Smooth muscle cell (in vitro differentiated cells): ENCODE data around the gene PTPRC. TPM values are rescaled to one million over a fixed set of nuclear protein-coding genes. Genes with fewer than 3 reads are reported as not detected.

ENCODE experiments used
- DNase-seq: peaks from one replicate; lab custom pipeline; 2025; ENCODE audit not compliant: unreplicated experiment; lab: John Stamatoyannopoulos, UW
- H2AFZ ChIP-seq: fragments of 200-600 bp; sonication (generic); 2 replicates; pipeline ENCODE4 v1.6.0; 2016; ENCODE audit warnings: antibody characterized with exemption, low read depth, mild to moderate bottlenecking
- H3F3A ChIP-seq: fragments of 200-600 bp; sonication (generic); 2 replicates; pipeline ENCODE4 v1.6.0; 2017; ENCODE audit warnings: antibody characterized with exemption, low read depth
- H3K27ac ChIP-seq: fragments of 200-600 bp; sonication (generic); 2 replicates; pipeline ENCODE4 v1.5.1; 2016; ENCODE audit warnings: low read depth, mild to moderate bottlenecking
- H3K27me3 ChIP-seq: fragments of 200-600 bp; sonication (generic); 2 replicates; pipeline ENCODE4 v1.6.1; 2016; ENCODE audit warnings: low read depth, mild to moderate bottlenecking
- H3K36me3 ChIP-seq: fragments of 200-600 bp; sonication (generic); 2 replicates; pipeline ENCODE4 v1.5.1; 2016; ENCODE audit warnings: low read depth
- H3K4me1 ChIP-seq: fragments of 200-600 bp; sonication (generic); 2 replicates; pipeline ENCODE4 v1.5.1; 2016; ENCODE audit warnings: low read depth
- H3K4me2 ChIP-seq: fragments of 200-600 bp; sonication (generic); 2 replicates; pipeline ENCODE4 v1.6.0; 2016; ENCODE audit warnings: mild to moderate bottlenecking
- H3K4me3 ChIP-seq: fragments of 200-600 bp; sonication (generic); 2 replicates; pipeline ENCODE4 v1.5.1; 2016; ENCODE audit warnings: mild to moderate bottlenecking
- H3K79me2 ChIP-seq: fragments of 200-600 bp; sonication (generic); 2 replicates; pipeline ENCODE4 v1.6.0; 2016; ENCODE audit warnings: low read depth, mild to moderate bottlenecking
- H3K9ac ChIP-seq: fragments of 200-600 bp; sonication (generic); 2 replicates; pipeline ENCODE4 v1.6.0; 2016; ENCODE audit warnings: low read depth
- H3K9me3 ChIP-seq: fragments of 200-600 bp; sonication (generic); replicated peaks from 2 replicates; pipeline ENCODE4 v1.5.1; 2016; ENCODE audit warnings: low read depth
- H4K20me1 ChIP-seq: fragments of 200-600 bp; sonication (generic); 2 replicates; pipeline ENCODE4 v1.6.0; 2016; ENCODE audit warnings: low read depth
- WGBS: methylation state at CpG from one replicate; pipeline ENCODE4 v1.1.7; 2016; ENCODE audit warnings: low lambda C conversion rate; 5-methylcytosine and 5-hydroxymethylcytosine counted together
- polyA plus RNA-seq: library from polyadenylated mRNA; unstranded; fragments of >200 nt; fragmentation: Nextera tagmentation; extraction: Ambion mirVana; gene quantifications from 2 replicates; pipeline ENCODE4 v1.2.1, GENCODE V29; 2016
- total RNA-seq: library from RNA; depleted of rRNA; stranded (reverse); fragments of >200 nt; gene quantifications from 2 replicates; pipeline ENCODE4 v1.2.3, GENCODE V29; 2014
- TF ChIP-seq, protein P1 (sequence below): fragments of 200-600 bp; sonication (generic); IDR thresholded peaks from 2 replicates; pipeline ENCODE4 v1.5.1; 2017; ENCODE audit warnings: borderline replicate concordance, mild to moderate bottlenecking, antibody characterized with exemption; ENCODE audit not compliant: insufficient read depth, poor library complexity, severe bottlenecking

The PTPRC gene
- total and polyA plus RNA-seq, 2 experiments from 2014 or later = 0.04 TPM; not detected in 1

DNA sequence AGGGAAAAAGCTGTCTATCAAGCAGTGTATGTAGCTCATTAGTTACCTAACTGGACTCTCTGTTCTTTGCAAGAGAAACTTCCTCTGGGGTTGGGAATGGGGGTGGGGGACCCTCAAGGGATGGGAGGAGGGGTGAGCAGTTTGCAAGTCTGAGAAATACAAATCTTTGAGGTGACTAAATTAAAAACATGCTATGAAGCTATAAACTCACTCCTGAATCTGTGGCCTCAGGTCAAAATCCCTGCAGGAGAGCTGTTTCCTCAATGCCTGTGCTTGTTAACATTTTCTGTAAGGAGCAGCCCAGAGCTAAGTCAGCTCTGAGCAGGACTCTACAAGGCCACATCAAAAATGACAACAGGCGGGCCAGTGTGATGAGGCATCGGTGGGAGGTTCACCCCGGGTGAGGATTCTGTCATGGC, 32.8 kb upstream of the PTPRC start:
- H3K36me3 ChIP-seq = no peaks in the 10 kb centered on the region
- H3F3A ChIP-seq = no peaks in the 10 kb centered on the region
- no peak overlapping the region for H3K4me2 ChIP-seq
- no peak overlapping the region for H3K9ac ChIP-seq
- peaks cover 5% of the 10 kb centered on the region for H3K4me1 ChIP-seq
- no peak overlapping the region for H3K27ac ChIP-seq
- H3K79me2 ChIP-seq = no peaks in the 10 kb centered on the region
- no peaks in the 10 kb centered on the region for H3K27me3 ChIP-seq
- WGBS = 76% methylated on average over 3 of the region's 3 CpGs
- H4K20me1 ChIP-seq = no peaks in the 10 kb centered on the region
- TF ChIP-seq, protein P1, sequence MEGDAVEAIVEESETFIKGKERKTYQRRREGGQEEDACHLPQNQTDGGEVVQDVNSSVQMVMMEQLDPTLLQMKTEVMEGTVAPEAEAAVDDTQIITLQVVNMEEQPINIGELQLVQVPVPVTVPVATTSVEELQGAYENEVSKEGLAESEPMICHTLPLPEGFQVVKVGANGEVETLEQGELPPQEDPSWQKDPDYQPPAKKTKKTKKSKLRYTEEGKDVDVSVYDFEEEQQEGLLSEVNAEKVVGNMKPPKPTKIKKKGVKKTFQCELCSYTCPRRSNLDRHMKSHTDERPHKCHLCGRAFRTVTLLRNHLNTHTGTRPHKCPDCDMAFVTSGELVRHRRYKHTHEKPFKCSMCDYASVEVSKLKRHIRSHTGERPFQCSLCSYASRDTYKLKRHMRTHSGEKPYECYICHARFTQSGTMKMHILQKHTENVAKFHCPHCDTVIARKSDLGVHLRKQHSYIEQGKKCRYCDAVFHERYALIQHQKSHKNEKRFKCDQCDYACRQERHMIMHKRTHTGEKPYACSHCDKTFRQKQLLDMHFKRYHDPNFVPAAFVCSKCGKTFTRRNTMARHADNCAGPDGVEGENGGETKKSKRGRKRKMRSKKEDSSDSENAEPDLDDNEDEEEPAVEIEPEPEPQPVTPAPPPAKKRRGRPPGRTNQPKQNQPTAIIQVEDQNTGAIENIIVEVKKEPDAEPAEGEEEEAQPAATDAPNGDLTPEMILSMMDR = no peak
- H2AFZ ChIP-seq = peak overlapping the region; percentile 42
- H3K4me3 ChIP-seq = no peak overlapping the region
- no peaks in the 10 kb centered on the region for H3K9me3 ChIP-seq
- DNase-seq = no peak

DNA sequence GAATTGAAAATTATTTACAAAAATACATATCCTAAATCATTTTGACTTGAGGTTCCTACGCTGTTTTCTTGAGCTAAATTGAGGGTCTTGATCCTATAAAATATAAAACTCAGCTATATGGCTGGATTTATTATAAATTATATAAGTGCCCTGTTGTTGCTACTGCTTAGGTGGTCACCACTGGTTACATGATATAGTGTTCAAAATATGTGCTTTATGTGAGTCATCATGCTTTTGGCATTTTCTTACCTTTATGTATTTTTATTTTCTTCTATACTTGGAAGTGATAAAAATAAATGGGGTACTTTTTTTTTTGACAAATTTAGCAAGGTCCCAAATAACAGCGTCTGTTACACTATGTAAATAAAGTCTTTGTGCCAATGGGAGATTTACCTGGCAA, 31.1 kb upstream of the PTPRC start:
- Histone ChIP-seq H3K4me3 (no peak overlapping the region), H3K79me2 (no peaks in the 10 kb centered on the region), H3K9ac (no peak overlapping the region), H3K36me3 (no peaks in the 10 kb centered on the region), H3F3A (no peaks in the 10 kb centered on the region), H2AFZ (no peak overlapping the region), H3K4me1 (peaks cover 5% of the 10 kb centered on the region), H3K4me2 (no peak overlapping the region), H3K27me3 (no peaks in the 10 kb centered on the region), H3K9me3 (no peaks in the 10 kb centered on the region), H3K27ac (no peak overlapping the region), H4K20me1 (no peaks in the 10 kb centered on the region)
- WGBS = 97% methylated on average over 2 of the region's 2 CpGs
- no peak for DNase-seq
- TF ChIP-seq, protein P1 = no peak

DNA sequence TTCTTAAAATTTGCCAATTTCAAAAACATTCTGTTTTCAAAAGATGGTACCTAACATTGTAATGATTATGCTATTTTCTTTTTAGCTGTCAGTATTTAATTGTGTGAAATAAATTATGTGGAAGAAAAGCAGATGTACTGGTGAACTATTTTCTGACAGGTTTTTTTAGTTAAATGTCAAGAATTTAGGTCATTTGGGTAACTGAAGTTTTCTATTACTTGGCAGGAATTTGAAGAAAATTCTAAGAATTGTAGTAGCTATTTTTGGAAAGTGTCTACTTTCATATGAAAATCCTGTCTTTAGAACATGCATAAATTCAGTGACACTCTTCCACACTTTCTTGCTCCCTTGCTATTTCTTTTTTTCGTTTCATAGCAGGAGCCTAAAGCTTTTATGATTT, 28.5 kb upstream of the PTPRC start:
- Histone ChIP-seq H3K79me2 (no peaks in the 10 kb centered on the region), H3K4me3 (no peak overlapping the region), H3F3A (no peaks in the 10 kb centered on the region), H2AFZ (no peak overlapping the region), H3K4me1 (peaks cover 5% of the 10 kb centered on the region), H3K27ac (no peak overlapping the region), H3K27me3 (no peaks in the 10 kb centered on the region), H3K9me3 (no peaks in the 10 kb centered on the region), H3K9ac (no peak overlapping the region), H4K20me1 (no peaks in the 10 kb centered on the region), H3K4me2 (no peak overlapping the region), H3K36me3 (no peaks in the 10 kb centered on the region)
- WGBS = 85% methylated on average over 1 of the region's 1 CpG
- TF ChIP-seq, protein P1 = no peak
- DNase-seq = no peak

DNA sequence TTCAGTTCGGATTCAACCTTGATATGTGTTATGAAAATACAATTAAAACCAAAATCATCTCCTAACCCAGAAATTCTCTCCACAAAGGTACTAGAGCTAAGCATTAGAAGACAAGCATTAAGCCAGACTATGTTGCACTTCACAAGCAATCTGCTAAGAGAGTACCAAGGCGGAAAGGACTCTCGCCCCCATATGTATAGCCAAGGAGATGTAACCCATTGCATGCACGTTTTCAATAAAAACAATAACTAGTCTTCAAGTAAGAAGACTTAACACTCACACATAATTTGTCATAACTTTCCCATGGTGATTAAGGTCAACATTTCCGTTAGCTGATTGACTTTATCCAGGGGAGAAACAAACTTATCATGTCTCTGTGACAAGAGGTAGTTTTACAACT, 27.6 kb upstream of the PTPRC start:
- 90% methylated on average over 5 of the region's 5 CpGs for WGBS
- Histone ChIP-seq H3K79me2 (no peaks in the 10 kb centered on the region), H3K4me2 (no peak overlapping the region), H2AFZ (no peak overlapping the region), H3K27me3 (no peaks in the 10 kb centered on the region), H3K9me3 (no peaks in the 10 kb centered on the region), H4K20me1 (no peaks in the 10 kb centered on the region), H3K4me3 (no peak overlapping the region), H3K9ac (no peak overlapping the region), H3K4me1 (no peaks in the 10 kb centered on the region), H3K27ac (no peak overlapping the region), H3F3A (no peaks in the 10 kb centered on the region), H3K36me3 (no peaks in the 10 kb centered on the region)
- TF ChIP-seq, protein P1 = no peak
- DNase-seq = no peak
